Measurements from ENCODE around the gene GAL3ST2.

- TF ChIP-seq ISL1 (CRISPR knock-in tag; IDR thresholded peaks at IDR 0.05): no peak
- TF ChIP-seq ESRRG (CRISPR knock-in tag; IDR thresholded peaks at IDR 0.05): no peak
- no peak for TF ChIP-seq PATZ1 (CRISPR knock-in tag; IDR thresholded peaks at IDR 0.05; ENCODE audit: borderline replicate concordance)
- no peak for TF ChIP-seq RARB (CRISPR knock-in tag; IDR thresholded peaks at IDR 0.05)
- no peak for TF ChIP-seq BACH2 (CRISPR knock-in tag; IDR thresholded peaks at IDR 0.05; ENCODE audit: borderline replicate concordance)
- no peak for TF ChIP-seq ZFP3 (CRISPR knock-in tag; IDR thresholded peaks at IDR 0.05)
- TF ChIP-seq CSRNP3 (CRISPR knock-in tag; IDR thresholded peaks at IDR 0.05): no peak
- TF ChIP-seq ZNF70 (CRISPR knock-in tag; IDR thresholded peaks at IDR 0.05): no peak
- no peak for TF ChIP-seq SNAI2 (CRISPR knock-in tag; IDR thresholded peaks at IDR 0.05)
- TF ChIP-seq CREB5 (CRISPR knock-in tag; IDR thresholded peaks at IDR 0.05; ENCODE audit: low read depth): no peak
- no peak for TF ChIP-seq ZFP30 (CRISPR knock-in tag; IDR thresholded peaks at IDR 0.05)
- no peak for TF ChIP-seq CSDC2 (CRISPR knock-in tag; IDR thresholded peaks at IDR 0.05)
- no peak for TF ChIP-seq ARNTL (CRISPR knock-in tag; IDR thresholded peaks at IDR 0.05; ENCODE audit: borderline replicate concordance, low read depth)
Observed at GRCh38 chr2:241814393-241814642, 37.7 kb downstream of the GAL3ST2 start.

All from SK-N-SH treated with all-trans-retinoic acid at 6 μM for 48 hours (cell line).